GM21515 (cell line): ENCODE data around the gene MYMK.

Experiments used
- ATAC-seq: cut with Tn5 transposase; IDR thresholded peaks from one replicate; pipeline ENCODE4 v1.9.1; 2021; ENCODE audit not compliant: unreplicated experiment

MYMK gene

GRCh38 chr9:133558191-133559126 lies 33.7 kb upstream of the MYMK start:
- no peak for ATAC-seq

DNA sequence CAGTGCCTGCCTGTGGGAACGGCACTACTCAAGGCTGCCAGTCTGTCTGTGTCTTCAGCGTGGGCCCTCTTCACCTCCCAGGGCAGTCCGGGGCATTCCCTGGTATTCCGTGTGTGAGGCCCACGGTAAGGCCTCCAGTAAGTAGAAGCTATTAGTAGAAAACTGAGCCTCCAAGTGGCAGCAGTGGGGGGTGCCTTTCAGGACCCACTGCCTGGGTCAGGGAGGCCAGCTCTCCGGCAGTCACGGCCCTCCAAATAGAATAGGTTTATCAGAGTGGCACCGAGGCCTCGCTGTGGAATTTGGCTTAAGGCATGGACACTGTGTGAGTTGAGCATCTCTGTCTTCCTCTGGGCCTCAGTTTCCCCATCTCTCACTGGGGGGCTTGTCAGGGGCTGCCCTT lies 32.8 kb upstream of the MYMK start:
- ATAC-seq: no peak

- no peak for ATAC-seq
Observed at GRCh38 chr9:133556354-133556753, 31.6 kb upstream of the MYMK start.

GRCh38 chr9:133554729-133555128 lies 30.0 kb upstream of the MYMK start:
- ATAC-seq: no peak

GRCh38 chr9:133553973-133554713 lies 29.4 kb upstream of the MYMK start:
- no peak for ATAC-seq

- ATAC-seq: no peak
Observed at GRCh38 chr9:133553123-133553522, 28.4 kb upstream of the MYMK start.

GRCh38 chr9:133552236-133552635 lies 27.5 kb upstream of the MYMK start:
- ATAC-seq: no peak

- ATAC-seq: no peak
Observed at GRCh38 chr9:133551446-133551845, 26.7 kb upstream of the MYMK start.

- ATAC-seq: no peak
Observed at GRCh38 chr9:133547116-133547515, 22.4 kb upstream of the MYMK start.

DNA sequence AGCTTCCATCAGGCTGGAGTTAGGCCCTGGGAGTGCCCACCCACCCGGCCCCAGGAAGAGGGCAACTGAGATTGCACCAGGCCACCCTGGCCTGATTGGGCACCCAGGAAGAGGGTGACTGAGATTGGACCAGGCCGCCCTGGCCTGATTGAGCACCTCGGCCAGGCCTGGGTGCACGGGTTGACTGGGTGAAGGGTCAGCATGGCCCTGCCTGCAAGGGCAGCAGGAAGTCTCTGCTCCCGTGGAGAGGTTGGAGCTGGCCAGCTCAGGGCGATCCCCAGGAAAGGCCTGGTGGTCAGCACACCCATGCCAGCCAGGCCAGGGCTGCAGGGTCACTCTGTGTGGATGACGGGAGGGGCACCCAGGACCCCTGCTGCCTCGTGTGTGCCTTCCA lies 21.5 kb upstream of the MYMK start:
- no peak for ATAC-seq

DNA sequence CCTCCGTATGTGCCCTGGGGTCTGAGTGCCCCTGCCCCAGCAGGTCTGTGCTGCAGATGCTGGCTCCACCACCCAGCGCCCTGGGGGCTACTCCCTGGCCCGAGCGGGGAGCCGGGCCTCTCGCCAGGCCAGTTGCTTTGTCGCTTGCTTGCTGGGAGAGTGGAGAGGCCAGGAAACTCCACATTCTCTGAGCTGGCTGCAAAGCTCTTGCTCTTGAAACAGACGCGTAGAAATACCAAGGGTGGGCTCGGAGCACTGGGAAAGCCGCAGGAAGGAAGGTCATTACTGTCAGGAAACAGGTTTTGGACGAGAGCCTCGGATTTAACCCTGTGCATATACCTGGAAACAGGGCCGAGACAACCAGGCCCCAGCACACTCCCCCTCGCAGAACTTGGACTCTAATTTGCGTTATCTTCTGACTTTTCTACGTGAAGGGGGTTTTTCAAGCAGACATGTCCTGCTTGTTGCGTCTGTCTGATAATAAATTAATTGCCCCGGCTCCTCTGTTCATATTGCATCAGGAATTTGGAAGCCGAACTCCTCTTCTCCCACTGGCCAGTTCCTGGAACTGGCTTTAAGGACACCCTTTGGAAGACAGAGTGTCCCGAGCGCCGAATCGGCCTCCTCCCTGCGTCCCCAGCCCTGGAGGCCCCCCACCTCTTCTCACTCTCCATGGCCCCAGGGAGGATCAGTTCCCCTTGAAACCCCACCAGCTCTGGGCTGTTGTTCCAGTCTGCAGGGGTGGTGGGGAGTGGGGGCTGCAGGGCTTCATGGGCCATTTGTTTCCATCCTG lies 20.9 kb upstream of the MYMK start:
- ATAC-seq: no peak

- ATAC-seq: no peak
Observed at GRCh38 chr9:133543772-133544467, 19.2 kb upstream of the MYMK start.

GRCh38 chr9:133542002-133542401 lies 17.2 kb upstream of the MYMK start:
- ATAC-seq: no peak

DNA sequence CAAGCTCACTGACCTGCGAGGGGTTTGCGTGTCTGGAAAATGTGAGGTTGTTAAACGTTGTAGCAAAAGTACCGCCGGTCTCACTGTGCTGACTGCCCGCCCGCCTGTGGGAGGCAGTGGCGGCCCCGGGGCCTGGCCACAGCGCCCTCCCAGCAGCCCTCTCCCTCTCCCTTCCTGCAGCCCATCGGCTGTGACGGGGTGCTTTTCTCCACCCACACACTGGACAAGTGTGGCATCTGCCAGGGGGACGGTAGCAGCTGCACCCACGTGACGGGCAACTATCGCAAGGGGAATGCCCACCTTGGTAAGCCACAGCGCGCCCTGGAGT lies 15.9 kb upstream of the MYMK start:
- no peak for ATAC-seq

- no peak for ATAC-seq
Observed at GRCh38 chr9:133539991-133540697, 15.4 kb upstream of the MYMK start.

- no peak for ATAC-seq
Observed at GRCh38 chr9:133538851-133539833, 14.4 kb upstream of the MYMK start.

GRCh38 chr9:133538176-133538575 lies 13.4 kb upstream of the MYMK start:
- ATAC-seq: no peak

DNA sequence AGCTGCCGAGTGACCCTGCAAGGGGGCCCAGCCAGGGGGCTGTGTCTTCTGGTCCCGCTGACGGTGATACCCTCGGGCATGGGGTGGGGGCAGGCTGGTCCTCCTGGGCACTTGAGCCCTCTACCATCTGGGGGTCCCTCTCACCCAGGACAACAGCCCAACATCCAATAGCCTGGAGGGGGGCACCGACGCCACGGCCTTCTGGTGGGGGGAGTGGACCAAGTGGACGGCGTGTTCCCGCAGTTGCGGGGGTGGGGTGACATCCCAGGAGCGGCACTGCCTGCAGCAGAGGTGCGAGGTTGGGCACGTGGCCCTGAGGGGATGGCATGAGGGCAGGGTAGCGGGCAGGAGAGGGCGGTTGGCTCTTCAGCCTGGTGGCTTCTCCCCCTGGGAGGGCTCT lies 12.5 kb upstream of the MYMK start:
- ATAC-seq: no peak

GRCh38 chr9:133536536-133536935 lies 11.8 kb upstream of the MYMK start:
- ATAC-seq: no peak
